ENCODE measurements around the gene BMS1. TPM values are rescaled to one million over a fixed set of nuclear protein-coding genes. Genes with fewer than 3 reads are reported as not detected.

Gene BMS1
- total and polyA plus RNA-seq, 10 of the 15 experiments (the other 5 are each of a cell fraction or from before 2014, with no cell fraction given), result 7.6 to 33.6 (median 21.0) TPM

GRCh38 chr10:42753507-42754154 lies 29.0 kb upstream of the BMS1 start:
- RAD21 ChIA-PET (ENCODE audit: unreplicated experiment), result interaction anchor here (0.7 kb wide), 1 partner anchor 318 kb away, joined by 3 read pairs; no protein-coding TSS in a partner anchor
- POLR2A ChIA-PET, result no interaction called here
- FAIRE-seq (no peak), ATAC-seq (no peak), DNase-seq (ENCODE audit: low read depth, low spot score) (no peak)
- no peaks in the 10 kb centered on the region for H4K20me1 ChIP-seq (ENCODE audit: control insufficient read depth, insufficient read depth)
- SMC1A ChIA-PET (ENCODE audit: uncharacterized antibody, unreplicated experiment), result interaction anchor here (0.5 kb wide), 1 partner anchor 336 kb away, joined by 3 read pairs; no protein-coding TSS in a partner anchor
- peaks cover 5 to 9% of the 10 kb centered on the region in 2 experiments; a peak in 3 of 4 replicates for H3K27me3 ChIP-seq (replicated peaks in 1 of 2; ENCODE audit: control insufficient read depth in 2 of 2, insufficient read depth in 2 of 2, low read length in 1 of 2)
- no peak for TF ChIP-seq FOS (IDR thresholded peaks at IDR 0.05; ENCODE audit: borderline replicate concordance, extremely low read depth, insufficient read length)
- TF ChIP-seq SMAD1 (IDR thresholded peaks at IDR 0.05; ENCODE audit: low read depth, partially characterized antibody), result no peak
- TF ChIP-seq KAT2A (conservative IDR thresholded peaks at IDR 0.05; ENCODE audit: control insufficient read depth, low read depth, low read length), result no peak
- TF ChIP-seq ZNF687 (IDR thresholded peaks at IDR 0.05), result no peak
- no peak for TF ChIP-seq HDGF (IDR thresholded peaks at IDR 0.05)
- peak overlapping the region; percentile 42; the same call in 1 of the 2 replicates for H3K4me2 ChIP-seq (ENCODE audit: control insufficient read depth, insufficient read depth)
- H3K4me1 ChIP-seq (ENCODE audit: control insufficient read depth, insufficient read depth, low read length), result no peaks in the 10 kb centered on the region
- H3K27ac ChIP-seq (ENCODE audit: control insufficient read depth, insufficient read depth), result no peak overlapping the region
- no peaks in the 10 kb centered on the region for H3K79me2 ChIP-seq (ENCODE audit: control insufficient read depth, insufficient read depth, low read length)
- H3K9me3 ChIP-seq (replicated peaks; ENCODE audit: control insufficient read depth, insufficient read depth, low read length), result no peaks in the 10 kb centered on the region; the same call in 2 of the 3 replicates
- BruUV-seq (replicated peaks), result no TSS peak
- no peak overlapping the region for H3K4me3 ChIP-seq
- in situ Hi-C loops (cut with MboI), result no loop called here
- H3K9ac ChIP-seq (ENCODE audit: control insufficient read depth, insufficient read depth, low read length), result no peak overlapping the region
- WGBS (ENCODE audit: insufficient coverage, insufficient replicate concordance, low lambda C conversion rate, missing lambda C conversion rate), result 3% methylated on average over 38 of the region's 51 CpGs
- intact Hi-C loops (cut with micrococcal nuclease; ENCODE audit: unreplicated experiment), result no loop called here
- CTCF ChIA-PET, result no interaction called here
- H2AFZ ChIP-seq (ENCODE audit: control insufficient read depth, low read depth, low read length), result no peak overlapping the region
- no peaks in the 10 kb centered on the region for H3K36me3 ChIP-seq (ENCODE audit: control insufficient read depth in 2 of 2, insufficient read depth in 2 of 2, low read length in 1 of 2)
